GM12865 (cell line): Measurements from ENCODE around the gene MRAS.

ENCODE experiments used
- DNase-seq: peaks from one replicate; pipeline ENCODE4 v3.0.0; 2010; ENCODE audit warnings: low read depth
- H3K4me3 ChIP-seq: 2 replicates; pipeline ENCODE4 v1.5.1; 2011; ENCODE audit warnings: mild to moderate bottlenecking, low read depth, low read length, control low read depth
- CTCF ChIP-seq: IDR thresholded peaks from 2 replicates; pipeline ENCODE4 v1.5.1; 2011; ENCODE audit warnings: low read length, control low read depth, low read depth, inconsistent platforms; ENCODE audit not compliant: insufficient read depth; ENCODE audit errors: missing control alignments

Gene MRAS

GRCh38 chr3:138359919-138360868 is 11.8 kb downstream of the MRAS start:
- TF ChIP-seq CTCF, result no peak
- no peak for DNase-seq
- H3K4me3 ChIP-seq, result no peak overlapping the region

- H3K4me3 ChIP-seq, result no peak overlapping the region
- no peak for TF ChIP-seq CTCF
- DNase-seq, result no peak
These were observed 12.6 kb downstream of the MRAS start for GRCh38 chr3:138360869-138361525.

DNA sequence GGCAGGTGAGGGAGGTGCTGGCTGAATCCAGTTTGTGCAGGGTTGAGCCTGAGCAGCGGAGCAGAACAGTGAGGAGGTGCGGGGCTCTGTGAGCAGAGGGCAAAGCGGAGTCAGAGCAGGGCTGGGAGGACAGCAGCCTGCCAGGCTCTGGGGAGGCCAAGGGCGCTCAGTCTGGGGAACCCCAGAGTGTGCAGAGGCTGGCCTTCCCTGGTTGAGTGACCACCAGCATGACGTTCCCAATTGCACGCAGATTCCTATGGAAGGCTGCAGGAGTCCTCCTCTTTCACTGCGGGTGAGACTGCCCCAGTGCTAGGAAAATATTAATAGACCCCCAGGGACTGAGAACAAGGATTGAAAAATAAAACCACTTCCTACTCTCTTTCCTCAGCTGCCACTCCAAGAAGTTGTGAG is 13.2 kb downstream of the MRAS start:
- H3K4me3 ChIP-seq, result no peak overlapping the region
- no peak for DNase-seq
- TF ChIP-seq CTCF, result no peak

GRCh38 chr3:138362538-138362937 is 14.2 kb downstream of the MRAS start:
- no peak for TF ChIP-seq CTCF
- DNase-seq, result no peak
- no peak overlapping the region for H3K4me3 ChIP-seq

DNA sequence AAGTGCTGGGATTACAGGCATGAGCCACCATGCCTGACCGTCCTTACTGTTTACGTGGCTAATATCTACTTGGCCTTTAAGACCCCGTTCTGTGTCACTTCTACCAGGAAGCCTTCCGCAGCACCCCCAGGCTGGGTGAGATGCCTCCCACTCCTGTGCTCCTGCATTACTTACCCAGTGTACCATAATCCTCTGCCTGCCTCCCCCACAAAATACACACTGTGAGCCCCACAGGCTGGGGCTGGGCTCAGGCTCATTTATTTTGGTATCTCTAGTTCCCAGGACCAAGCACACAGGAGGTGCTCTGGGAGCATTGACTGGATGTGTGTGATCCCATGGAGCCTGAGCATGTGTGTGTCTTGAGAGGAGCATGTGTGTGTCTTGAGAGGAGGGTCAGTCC is 14.9 kb downstream of the MRAS start:
- no peak overlapping the region for H3K4me3 ChIP-seq
- no peak for DNase-seq
- TF ChIP-seq CTCF, result no peak

DNA sequence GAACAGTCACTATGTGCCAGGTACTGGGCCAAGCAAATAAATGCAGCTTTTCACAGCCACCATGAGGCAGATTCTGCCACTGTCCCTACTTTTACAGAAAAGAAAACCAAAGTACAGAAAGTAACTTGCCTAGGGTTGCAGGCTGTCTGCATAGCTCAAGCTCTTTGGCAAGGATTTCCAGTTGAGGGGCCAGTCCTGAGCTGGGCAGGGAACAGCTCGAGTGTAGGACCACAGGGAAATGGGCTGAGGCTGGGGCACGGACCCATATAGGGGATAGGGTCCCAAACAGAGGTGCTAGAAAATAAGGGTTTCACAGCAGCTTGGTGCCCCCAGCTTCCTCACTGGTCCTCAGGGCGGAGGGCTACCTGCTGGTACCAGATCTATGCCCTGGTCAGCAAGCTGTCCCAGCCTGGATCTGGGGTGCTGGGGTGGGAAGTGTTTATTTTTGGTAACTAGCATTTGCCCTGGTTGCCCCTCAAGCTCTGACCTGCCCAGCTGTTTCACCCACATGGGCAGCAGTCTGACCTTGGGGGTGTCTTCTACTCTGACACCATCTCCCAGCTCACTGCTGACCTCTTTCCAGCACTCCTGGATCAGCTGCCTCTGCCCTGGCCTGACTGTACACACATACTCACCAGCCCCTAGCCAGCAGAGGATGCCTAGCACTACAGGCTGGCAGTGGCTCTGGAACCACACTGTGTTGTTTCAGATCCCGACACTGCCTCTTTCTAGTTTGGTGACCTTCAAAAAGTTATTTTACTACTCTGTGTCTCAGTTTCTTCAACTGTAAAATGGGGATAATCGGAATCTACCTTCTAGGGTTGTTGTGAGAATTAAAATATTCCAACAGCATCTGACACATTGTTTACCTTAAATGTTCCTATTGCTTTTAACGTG is 16.2 kb downstream of the MRAS start:
- no peak overlapping the region for H3K4me3 ChIP-seq
- TF ChIP-seq CTCF, result no peak
- no peak for DNase-seq
